GM23248 (cell line): ENCODE results near the gene ZNF581. TPM values are rescaled to one million over a fixed set of nuclear protein-coding genes. Genes with fewer than 3 reads are reported as not detected.

Experiments used
- DNase-seq: peaks from one replicate; pipeline ENCODE4 v3.0.0-alpha.2; 2015
- H2AFZ ChIP-seq: fragments of 200-600 bp; sonication (generic); 2 replicates; pipeline ENCODE4 v1.6.1; 2016; ENCODE audit warnings: antibody characterized with exemption
- H3F3A ChIP-seq: fragments of 200-600 bp; sonication (generic); 2 replicates; pipeline ENCODE4 v1.6.1; 2016; ENCODE audit warnings: mild to moderate bottlenecking, antibody characterized with exemption, mixed run types; ENCODE audit not compliant: insufficient read depth
- H3K27ac ChIP-seq: fragments of 200-600 bp; sonication (generic); 2 replicates; pipeline ENCODE4 v1.5.1; 2016; ENCODE audit warnings: mild to moderate bottlenecking
- H3K27me3 ChIP-seq: fragments of 200-600 bp; sonication (generic); replicated peaks from 2 replicates; pipeline ENCODE4 v1.6.1; 2016; ENCODE audit warnings: mild to moderate bottlenecking; ENCODE audit not compliant: insufficient read depth
- H3K36me3 ChIP-seq: fragments of 200-600 bp; sonication (generic); 2 replicates; pipeline ENCODE4 v1.6.1; 2016; ENCODE audit warnings: low read depth, mild to moderate bottlenecking
- H3K4me1 ChIP-seq: fragments of 200-600 bp; sonication (generic); 2 replicates; pipeline ENCODE4 v1.6.1; 2016; ENCODE audit warnings: mild to moderate bottlenecking; ENCODE audit not compliant: insufficient read depth
- H3K4me2 ChIP-seq: fragments of 200-600 bp; sonication (generic); one replicate; pipeline ENCODE4 v1.6.1; 2016; ENCODE audit warnings: mild to moderate bottlenecking; ENCODE audit not compliant: unreplicated experiment
- H3K4me3 ChIP-seq: fragments of 200-600 bp; sonication (generic); 2 replicates; pipeline ENCODE4 v1.5.1; 2016; ENCODE audit warnings: mild to moderate bottlenecking
- H3K79me2 ChIP-seq: fragments of 200-600 bp; sonication (generic); 2 replicates; pipeline ENCODE4 v1.6.1; 2016; ENCODE audit warnings: mild to moderate bottlenecking; ENCODE audit not compliant: insufficient read depth
- H3K9ac ChIP-seq: fragments of 200-600 bp; sonication (generic); 2 replicates; pipeline ENCODE4 v1.6.1; 2016; ENCODE audit warnings: mild to moderate bottlenecking
- H3K9me2 ChIP-seq: fragments of 200-600 bp; sonication (generic); 2 replicates; pipeline ENCODE4 v1.6.1; 2016; ENCODE audit warnings: mixed run types, mild to moderate bottlenecking, moderate library complexity; ENCODE audit not compliant: insufficient read depth
- H3K9me3 ChIP-seq: fragments of 200-600 bp; sonication (generic); one replicate; pipeline ENCODE4 v1.6.1; 2017; ENCODE audit warnings: low read depth
- H4K20me1 ChIP-seq: fragments of 200-600 bp; sonication (generic); 2 replicates; pipeline ENCODE4 v1.6.0; 2016; ENCODE audit not compliant: insufficient read depth
- EZH2 ChIP-seq: fragments of 200-600 bp; sonication (generic); IDR thresholded peaks from 2 replicates; pipeline ENCODE4 v1.6.1; 2018; ENCODE audit warnings: antibody characterized with exemption, mild to moderate bottlenecking; ENCODE audit not compliant: insufficient read depth, poor library complexity, severe bottlenecking
- EZH2phosphoT487 ChIP-seq: fragments of 200-600 bp; sonication (generic); IDR thresholded peaks from 2 replicates; pipeline ENCODE4 v1.6.1; 2018; ENCODE audit warnings: antibody characterized with exemption, moderate library complexity, mild to moderate bottlenecking, low read depth; ENCODE audit not compliant: insufficient read depth
- WGBS, 2 experiments: methylation state at CpG; one replicate each; pipeline ENCODE4 v1.1.6; 2015 to 2017; ENCODE audit warnings: low lambda C conversion rate in 2 of 2, low coverage in 1 of 2; ENCODE audit errors: missing lambda C conversion rate in 2 of 2; 5-methylcytosine and 5-hydroxymethylcytosine counted together
- in situ Hi-C: fragments of 300-500 bp; cut with MboI; formaldehyde crosslinking; loops from 2 replicates; pipeline ENCODE4 v1.15.0; 2020
- polyA plus RNA-seq: library from polyadenylated mRNA; unstranded; fragments of >200 nt; fragmentation: Nextera tagmentation; extraction: Ambion mirVana; gene quantifications from 2 replicates; pipeline ENCODE4 v1.2.1, GENCODE V29; 2016
- total RNA-seq: library from RNA; depleted of rRNA; stranded (reverse); fragments of >200 nt; shearing (Covaris generic); gene quantifications from 2 replicates; pipeline ENCODE4 v1.2.3, GENCODE V29; 2014

ZNF581 gene
- total and polyA plus RNA-seq, 2 experiments from 2014 or later: 12.1 to 17.6 TPM

DNA sequence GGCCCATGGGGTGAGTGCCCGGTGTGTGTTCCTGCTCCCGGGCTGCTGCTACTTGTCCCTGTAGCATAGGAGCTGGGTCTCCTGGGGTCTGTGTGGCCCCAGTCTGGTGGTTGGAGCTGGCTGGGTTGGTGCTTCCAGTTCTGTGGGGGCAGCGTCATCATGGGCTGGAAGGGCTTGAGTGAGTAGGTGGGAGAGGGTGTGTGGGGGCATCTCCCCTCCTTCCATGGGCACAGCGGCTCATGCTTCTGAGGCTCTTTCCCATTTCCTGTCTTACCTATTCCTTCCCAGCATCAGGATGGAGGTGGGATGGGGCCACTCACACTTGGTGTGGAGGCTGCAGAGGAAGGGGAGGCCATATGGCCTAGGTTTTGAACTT, 23.5 kb downstream of the ZNF581 start:
- in situ Hi-C loops: loop anchor here (25.0 kb wide), 1 partner anchor 1205 kb away; the partner anchor contains the start of genes CDC42EP5 and LENG9
- WGBS, 2 experiments: 91 to 94% methylated on average over 4 of the region's 4 CpGs

GRCh38 chr19:55667511-55667910, 24.1 kb downstream of the ZNF581 start:
- no peaks in the 10 kb centered on the region for H3K27me3 ChIP-seq
- peaks cover 13% of the 10 kb centered on the region; the same call in 1 of the 2 replicates for H3K36me3 ChIP-seq
- H3K4me3 ChIP-seq: no peak overlapping the region
- H4K20me1 ChIP-seq: peaks cover 8% of the 10 kb centered on the region; the same call in 1 of the 2 replicates
- 94 to 96% methylated on average over 12 of the region's 12 CpGs for WGBS, 2 experiments
- peaks cover 8% of the 10 kb centered on the region; the same call in 1 of the 2 replicates for H3K4me1 ChIP-seq
- no peak overlapping the region for H3K27ac ChIP-seq
- peaks cover 97% of the 10 kb centered on the region for H3K79me2 ChIP-seq
- DNase-seq: no peak
- TF ChIP-seq EZH2phosphoT487 (no peak), EZH2 (no peak)
- no peak overlapping the region for H3K9ac ChIP-seq
- no peaks in the 10 kb centered on the region for H3K9me3 ChIP-seq
- in situ Hi-C loops: loop anchor here (25.0 kb wide), 1 partner anchor 1205 kb away; the partner anchor contains the start of genes CDC42EP5 and LENG9
- peaks cover 17% of the 10 kb centered on the region for H3F3A ChIP-seq
- no peaks in the 10 kb centered on the region for H3K9me2 ChIP-seq
- H2AFZ ChIP-seq: no peak overlapping the region
- no peak overlapping the region for H3K4me2 ChIP-seq

More for the DNA sequence above, 23.5 kb downstream of the ZNF581 start:
- peaks cover 2% of the 10 kb centered on the region; the same call in 1 of the 2 replicates for H3K4me1 ChIP-seq
- H3K9me3 ChIP-seq: no peaks in the 10 kb centered on the region
- H3F3A ChIP-seq: peaks cover 11% of the 10 kb centered on the region
- no peak overlapping the region for H3K9ac ChIP-seq
- no peaks in the 10 kb centered on the region for H3K27me3 ChIP-seq
- DNase-seq: no peak
- H2AFZ ChIP-seq: no peak overlapping the region
- H3K36me3 ChIP-seq: peaks cover 15% of the 10 kb centered on the region; the same call in 1 of the 2 replicates
- H3K4me2 ChIP-seq: no peak overlapping the region
- TF ChIP-seq EZH2phosphoT487 (no peak), EZH2 (no peak)
- no peak overlapping the region for H3K4me3 ChIP-seq
- no peak overlapping the region for H3K27ac ChIP-seq
- peaks cover 97% of the 10 kb centered on the region for H3K79me2 ChIP-seq
- no peaks in the 10 kb centered on the region for H3K9me2 ChIP-seq
- peaks cover 7% of the 10 kb centered on the region; the same call in 1 of the 2 replicates for H4K20me1 ChIP-seq

DNA sequence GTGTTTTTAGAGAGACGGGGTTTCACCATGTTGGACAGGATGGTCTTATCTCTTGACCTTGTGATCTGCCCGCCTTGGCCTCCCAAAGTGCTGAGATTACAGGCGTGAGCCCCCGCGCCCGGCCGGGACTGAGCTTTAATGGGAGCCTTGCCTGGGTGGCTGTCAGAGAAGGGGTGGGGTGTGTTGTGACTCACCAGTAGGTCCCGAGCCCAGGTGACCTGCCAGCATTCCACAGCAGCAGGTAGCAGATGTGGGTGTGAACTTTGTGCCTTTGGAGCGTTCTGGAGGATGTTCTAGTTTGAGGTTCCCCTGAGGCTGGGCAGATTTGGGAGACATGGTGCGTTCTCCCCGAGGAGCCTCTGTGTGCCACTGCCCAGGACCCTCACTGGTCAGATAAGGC, 24.5 kb downstream of the ZNF581 start:
- no peak overlapping the region for H2AFZ ChIP-seq
- peaks cover 21% of the 10 kb centered on the region for H3F3A ChIP-seq
- no peaks in the 10 kb centered on the region for H3K9me3 ChIP-seq
- in situ Hi-C loops: loop anchor here (25.0 kb wide), 1 partner anchor 1206 kb away; the partner anchor contains the start of genes CDC42EP5 and LENG9
- no peak overlapping the region for H3K4me2 ChIP-seq
- no peak overlapping the region for H3K9ac ChIP-seq
- peaks cover 8% of the 10 kb centered on the region; the same call in 1 of the 2 replicates for H3K36me3 ChIP-seq
- no peaks in the 10 kb centered on the region for H3K27me3 ChIP-seq
- H3K9me2 ChIP-seq: no peaks in the 10 kb centered on the region
- H3K4me1 ChIP-seq: peaks cover 10% of the 10 kb centered on the region; the same call in 1 of the 2 replicates
- no peak overlapping the region for H3K4me3 ChIP-seq
- H3K79me2 ChIP-seq: peaks cover 97% of the 10 kb centered on the region
- TF ChIP-seq EZH2: no peak
- 71 to 76% methylated on average over 11 of the region's 11 CpGs for WGBS, 2 experiments
- no peak overlapping the region for H3K27ac ChIP-seq
- no peak for DNase-seq
- peaks cover 8% of the 10 kb centered on the region; the same call in 1 of the 2 replicates for H4K20me1 ChIP-seq

DNA sequence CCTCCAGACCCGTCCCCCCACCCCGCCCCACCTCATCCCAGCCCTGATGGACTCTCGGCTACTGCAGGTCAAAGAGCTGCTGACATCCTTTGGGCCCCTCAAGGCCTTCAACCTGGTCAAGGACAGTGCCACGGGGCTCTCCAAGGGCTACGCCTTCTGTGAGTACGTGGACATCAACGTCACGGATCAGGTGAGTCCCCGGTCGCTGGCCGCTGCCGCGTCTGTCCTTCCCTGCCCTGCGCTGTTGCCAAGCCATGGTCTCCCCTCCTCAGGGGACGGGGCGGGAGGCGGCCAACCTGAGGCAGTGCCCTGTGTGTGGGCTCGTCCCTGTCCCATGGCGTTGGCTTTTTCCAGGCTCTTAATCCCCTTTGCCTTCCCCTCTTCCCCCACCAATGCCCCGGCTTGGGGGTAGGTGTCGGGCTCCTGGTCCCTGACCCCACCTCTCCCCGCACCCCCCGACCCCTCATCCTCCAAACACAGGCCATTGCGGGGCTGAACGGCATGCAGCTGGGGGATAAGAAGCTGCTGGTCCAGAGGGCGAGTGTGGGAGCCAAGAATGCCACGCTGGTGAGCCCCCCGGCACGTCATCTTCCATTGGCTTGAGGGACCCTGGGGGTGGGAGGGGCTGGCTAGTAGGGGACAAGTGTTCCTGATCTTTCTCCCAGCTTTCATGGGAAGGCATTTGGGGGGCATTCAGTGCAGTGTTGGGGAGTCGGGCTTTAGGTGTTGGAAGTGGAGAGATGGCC, 25.3 kb downstream of the ZNF581 start:
- no peak overlapping the region for H2AFZ ChIP-seq
- in situ Hi-C loops: loop anchor here (25.0 kb wide), 1 partner anchor 1206 kb away; the partner anchor contains the start of genes CDC42EP5 and LENG9
- no peak overlapping the region for H3K9ac ChIP-seq
- H3F3A ChIP-seq: peaks cover 29% of the 10 kb centered on the region
- H3K4me3 ChIP-seq: no peak overlapping the region
- H3K27ac ChIP-seq: no peak overlapping the region
- H4K20me1 ChIP-seq: peaks cover 8% of the 10 kb centered on the region; the same call in 1 of the 2 replicates
- H3K79me2 ChIP-seq: peaks cover 97% of the 10 kb centered on the region
- H3K9me2 ChIP-seq: no peaks in the 10 kb centered on the region
- no peaks in the 10 kb centered on the region for H3K9me3 ChIP-seq
- WGBS, 2 experiments: 85 to 90% methylated on average over 24 to 30 of the region's 30 CpGs
- TF ChIP-seq EZH2 (no peak), EZH2phosphoT487 (no peak)
- peaks cover 10% of the 10 kb centered on the region; the same call in 1 of the 2 replicates for H3K4me1 ChIP-seq
- no peak overlapping the region for H3K4me2 ChIP-seq
- no peaks in the 10 kb centered on the region for H3K27me3 ChIP-seq
- H3K36me3 ChIP-seq: no peaks in the 10 kb centered on the region; the same call in 1 of the 2 replicates
- DNase-seq: no peak
